ENCODE results near the gene HPCA. TPM values are rescaled to one million over a fixed set of nuclear protein-coding genes. Genes with fewer than 3 reads are reported as not detected.
A peak's percentile ranks its signal among the peaks of the same experiment; 100 is the strongest.

HPCA gene
- total and polyA plus RNA-seq, 2 donors (not counting 1 experiment from before 2014, with no cell fraction given) = 0.33 TPM; not detected in 1

GRCh38 chr1:32873484-32873883, 12.8 kb upstream of the HPCA start:
- Histone ChIP-seq H3K4me1 (ENCODE audit: control insufficient read depth, extremely low read depth, insufficient read depth, low read length) (no peaks in the 10 kb centered on the region), H3K79me2 (ENCODE audit: control insufficient read depth, insufficient read depth, low read length) (no peaks in the 10 kb centered on the region), H3K9ac (ENCODE audit: insufficient read depth, low read length) (no peak overlapping the region), H3K9me3 (ENCODE audit: control insufficient read depth, insufficient read depth, low read depth, low read length) (no peaks in the 10 kb centered on the region), H3K27me3 (ENCODE audit: control insufficient read depth, insufficient read depth, low read length) (peaks cover 12% of the 10 kb centered on the region), H3K4me2 (ENCODE audit: extremely low read depth, insufficient read depth, low read length) (no peak overlapping the region), H4K20me1 (ENCODE audit: control insufficient read depth, extremely low read depth, insufficient read depth, low read length) (no peaks in the 10 kb centered on the region), H3K4me3 (replicated peaks in 1 of 4; ENCODE audit: control extremely low read depth in 1 of 4, insufficient read depth in 1 of 4, low read depth in 3 of 4, low read length in 4 of 4) (no peak overlapping the region), H3K27ac (ENCODE audit: insufficient read depth, low read length) (no peak overlapping the region), H3K36me3 (ENCODE audit: control insufficient read depth, insufficient read depth, low read length) (no peaks in the 10 kb centered on the region), H2AFZ (ENCODE audit: low read length) (no peak overlapping the region)
- no peak for TF ChIP-seq CTCF (conservative IDR thresholded peaks at IDR 0.05 in 1 of 2, IDR thresholded peaks at IDR 0.05 in 1 of 2; ENCODE audit: low read depth in 1 of 2, low read length in 2 of 2)
- TF ChIP-seq EZH2 (IDR thresholded peaks at IDR 0.05; ENCODE audit: low read length, missing control alignments) = no peak
- no peak for DNase-seq (ENCODE audit: low read depth in 2 of 2)

GRCh38 chr1:32874860-32875752, 11.2 kb upstream of the HPCA start:
- H3K27me3 ChIP-seq (ENCODE audit: control insufficient read depth, insufficient read depth, low read length) = peaks cover 12% of the 10 kb centered on the region
- no peak overlapping the region for H3K4me2 ChIP-seq (ENCODE audit: extremely low read depth, insufficient read depth, low read length)
- H4K20me1 ChIP-seq (ENCODE audit: control insufficient read depth, extremely low read depth, insufficient read depth, low read length) = no peaks in the 10 kb centered on the region
- TF ChIP-seq CTCF (conservative IDR thresholded peaks at IDR 0.05 in 1 of 2, IDR thresholded peaks at IDR 0.05 in 1 of 2; ENCODE audit: low read depth in 1 of 2, low read length in 2 of 2) (no peak), EZH2 (IDR thresholded peaks at IDR 0.05; ENCODE audit: low read length, missing control alignments) (no peak)
- no peaks in the 10 kb centered on the region for H3K79me2 ChIP-seq (ENCODE audit: control insufficient read depth, insufficient read depth, low read length)
- H3K4me1 ChIP-seq (ENCODE audit: control insufficient read depth, extremely low read depth, insufficient read depth, low read length) = no peaks in the 10 kb centered on the region
- no peak overlapping the region for H3K27ac ChIP-seq (ENCODE audit: insufficient read depth, low read length)
- H3K9ac ChIP-seq (ENCODE audit: insufficient read depth, low read length) = no peak overlapping the region
- H3K36me3 ChIP-seq (ENCODE audit: control insufficient read depth, insufficient read depth, low read length) = no peaks in the 10 kb centered on the region
- no peak overlapping the region for H2AFZ ChIP-seq (ENCODE audit: low read length)
- no peak overlapping the region for H3K4me3 ChIP-seq (replicated peaks in 1 of 4; ENCODE audit: control extremely low read depth in 1 of 4, insufficient read depth in 1 of 4, low read depth in 3 of 4, low read length in 4 of 4)
- H3K9me3 ChIP-seq (ENCODE audit: control insufficient read depth, insufficient read depth, low read depth, low read length) = no peaks in the 10 kb centered on the region
- DNase-seq (ENCODE audit: low read depth in 2 of 2) = no peak

GRCh38 chr1:32876341-32877210, 9.7 kb upstream of the HPCA start:
- peak; percentile 67 to 84 for TF ChIP-seq CTCF (conservative IDR thresholded peaks at IDR 0.05 in 1 of 2, IDR thresholded peaks at IDR 0.05 in 1 of 2; ENCODE audit: low read depth in 1 of 2, low read length in 2 of 2)
- no peak for TF ChIP-seq EZH2 (IDR thresholded peaks at IDR 0.05; ENCODE audit: low read length, missing control alignments)
- Histone ChIP-seq H3K9me3 (ENCODE audit: control insufficient read depth, insufficient read depth, low read depth, low read length) (no peaks in the 10 kb centered on the region), H3K27ac (ENCODE audit: insufficient read depth, low read length) (no peak overlapping the region), H3K79me2 (ENCODE audit: control insufficient read depth, insufficient read depth, low read length) (no peaks in the 10 kb centered on the region), H3K36me3 (ENCODE audit: control insufficient read depth, insufficient read depth, low read length) (no peaks in the 10 kb centered on the region), H3K9ac (ENCODE audit: insufficient read depth, low read length) (no peak overlapping the region), H4K20me1 (ENCODE audit: control insufficient read depth, extremely low read depth, insufficient read depth, low read length) (no peaks in the 10 kb centered on the region), H3K4me3 (replicated peaks in 1 of 4; ENCODE audit: control extremely low read depth in 1 of 4, insufficient read depth in 1 of 4, low read depth in 3 of 4, low read length in 4 of 4) (no peak overlapping the region), H2AFZ (ENCODE audit: low read length) (no peak overlapping the region), H3K4me1 (ENCODE audit: control insufficient read depth, extremely low read depth, insufficient read depth, low read length) (no peaks in the 10 kb centered on the region), H3K4me2 (ENCODE audit: extremely low read depth, insufficient read depth, low read length) (no peak overlapping the region), H3K27me3 (ENCODE audit: control insufficient read depth, insufficient read depth, low read length) (peaks cover 5% of the 10 kb centered on the region)
- DNase-seq (ENCODE audit: low read depth in 2 of 2) = peak in 1 of 2 donors; percentile 37
